H9 (cell line): ENCODE data around the gene C3orf52. TPM values are rescaled to one million over a fixed set of nuclear protein-coding genes. Genes with fewer than 3 reads are reported as not detected.
A peak's percentile ranks its signal among the peaks of the same experiment; 100 is the strongest.

Experiments used
- DNase-seq: peaks from one replicate; pipeline ENCODE4 v3.0.0-alpha.2; 2017
- H2AFZ ChIP-seq: one replicate; pipeline ENCODE4 v1.6.1; 2013; ENCODE audit warnings: mild to moderate bottlenecking, low read length, control low read depth, moderate library complexity
- H2AK5ac ChIP-seq: 2 replicates; pipeline ENCODE4 v1.6.1; 2013; ENCODE audit warnings: low read length, control low read depth, mixed read lengths; ENCODE audit not compliant: insufficient read length
- H2BK120ac ChIP-seq: one replicate; pipeline ENCODE4 v1.6.1; 2013; ENCODE audit warnings: low read depth, mild to moderate bottlenecking, low read length, control low read depth, inconsistent platforms; ENCODE audit not compliant: poor library complexity, severe bottlenecking
- H2BK12ac ChIP-seq: 2 replicates; pipeline ENCODE4 v1.6.1; 2013; ENCODE audit warnings: low read length, control low read depth, mixed read lengths, low read depth; ENCODE audit not compliant: insufficient read length
- H2BK15ac ChIP-seq: 2 replicates; pipeline ENCODE4 v1.6.1; 2013; ENCODE audit warnings: low read depth, low read length, control low read depth
- H2BK20ac ChIP-seq: one replicate; pipeline ENCODE4 v1.6.1; 2013; ENCODE audit warnings: low read depth, mild to moderate bottlenecking, low read length, control low read depth, inconsistent platforms; ENCODE audit not compliant: poor library complexity, severe bottlenecking
- H2BK5ac ChIP-seq: 2 replicates; pipeline ENCODE4 v1.6.1; 2013; ENCODE audit warnings: low read length, control low read depth, mixed read lengths; ENCODE audit not compliant: insufficient read length
- H3K14ac ChIP-seq: 2 replicates; pipeline ENCODE4 v1.6.1; 2013; ENCODE audit warnings: low read length, control low read depth; ENCODE audit not compliant: insufficient read depth
- H3K18ac ChIP-seq: 2 replicates; pipeline ENCODE4 v1.6.1; 2013; ENCODE audit warnings: low read depth, mild to moderate bottlenecking, mixed read lengths, low read length, control low read depth; ENCODE audit not compliant: insufficient read length
- H3K23ac ChIP-seq: 2 replicates; pipeline ENCODE4 v1.6.1; 2013; ENCODE audit warnings: low read length, control low read depth, mixed read lengths, low read depth; ENCODE audit not compliant: insufficient read length
- H3K23me2 ChIP-seq: 2 replicates; pipeline ENCODE4 v1.6.1; 2013; ENCODE audit warnings: low read depth, mild to moderate bottlenecking, mixed read lengths, low read length, control low read depth; ENCODE audit not compliant: insufficient read length, poor library complexity, severe bottlenecking
- H3K27ac ChIP-seq: 2 replicates; pipeline ENCODE4 v1.5.1; 2013; ENCODE audit warnings: low read length, control low read depth, mixed read lengths, low read depth; ENCODE audit not compliant: insufficient read length
- H3K27me3 ChIP-seq: 2 replicates; pipeline ENCODE4 v1.6.1; 2013; ENCODE audit warnings: low read length, control low read depth, inconsistent platforms; ENCODE audit not compliant: insufficient read depth
- H3K4ac ChIP-seq: 2 replicates; pipeline ENCODE4 v1.6.1; 2013; ENCODE audit warnings: low read depth, mild to moderate bottlenecking, control low read depth, inconsistent platforms, low read length, moderate library complexity
- H3K4me1 ChIP-seq: 2 replicates; pipeline ENCODE4 v1.6.1; 2013; ENCODE audit warnings: low read length, control low read depth, inconsistent platforms; ENCODE audit not compliant: insufficient read depth
- H3K4me2 ChIP-seq: 2 replicates; pipeline ENCODE4 v1.6.1; 2013; ENCODE audit warnings: low read length, control low read depth, mixed read lengths; ENCODE audit not compliant: insufficient read length, insufficient read depth
- H3K56ac ChIP-seq: 2 replicates; pipeline ENCODE4 v1.6.1; 2013; ENCODE audit warnings: low read depth, mild to moderate bottlenecking, mixed read lengths, low read length, control low read depth; ENCODE audit not compliant: insufficient read length
- H3K79me1 ChIP-seq: 2 replicates; pipeline ENCODE4 v1.6.1; 2013; ENCODE audit warnings: low read depth, mild to moderate bottlenecking, moderate library complexity, low read length, control low read depth, inconsistent platforms; ENCODE audit not compliant: insufficient read depth, poor library complexity, severe bottlenecking
- H3K79me2 ChIP-seq: 2 replicates; pipeline ENCODE4 v1.6.1; 2013; ENCODE audit warnings: low read length, control low read depth, inconsistent platforms; ENCODE audit not compliant: insufficient read depth
- H3K9ac ChIP-seq: 2 replicates; pipeline ENCODE4 v1.6.1; 2013; ENCODE audit warnings: low read length, control low read depth, mixed read lengths; ENCODE audit not compliant: insufficient read length; ENCODE audit errors: extremely low read depth
- H3K9me3 ChIP-seq: one replicate; pipeline ENCODE4 v1.6.1; 2013; ENCODE audit warnings: low read depth, low read length, inconsistent platforms; ENCODE audit not compliant: control insufficient read depth
- H3T11ph ChIP-seq: one replicate; pipeline ENCODE4 v1.6.1; 2013; ENCODE audit warnings: mild to moderate bottlenecking, low read length, control low read depth, inconsistent platforms
- H4K20me1 ChIP-seq: one replicate; pipeline ENCODE4 v1.6.1; 2013; ENCODE audit not compliant: control insufficient read depth, insufficient read length, insufficient read depth
- H4K5ac ChIP-seq: 2 replicates; pipeline ENCODE4 v1.6.1; 2013; ENCODE audit warnings: low read depth, mild to moderate bottlenecking, mixed read lengths, low read length, control low read depth; ENCODE audit not compliant: insufficient read length
- H4K8ac ChIP-seq: replicated peaks from 2 replicates; pipeline ENCODE4 v1.6.1; 2013; ENCODE audit warnings: low read length, control low read depth, mixed read lengths, low read depth; ENCODE audit not compliant: insufficient read length
- H4K91ac ChIP-seq: 2 replicates; pipeline ENCODE4 v1.6.1; 2013; ENCODE audit warnings: low read depth, mild to moderate bottlenecking, moderate library complexity, mixed read lengths, low read length, control low read depth; ENCODE audit not compliant: insufficient read length
- H3K27ac Mint-ChIP-seq, 3 experiments: 2 replicates in 2 of 3; 3 replicates in 1 of 3; pipeline ENCODE4 v1.8.0; 2020 to 2021; ENCODE audit warnings: mixed read lengths in 3 of 3, mild to moderate bottlenecking in 1 of 3, moderate library complexity in 1 of 3
- H3K27me3 Mint-ChIP-seq: 2 replicates; pipeline ENCODE4 v1.8.0; 2021; ENCODE audit warnings: low read depth, mild to moderate bottlenecking, moderate library complexity, mixed read lengths
- H3K36me3 Mint-ChIP-seq, 3 experiments: 2 replicates in 2 of 3; 3 replicates in 1 of 3; pipeline ENCODE4 v1.8.0; 2020 to 2021; ENCODE audit warnings: low read depth in 3 of 3, mixed read lengths in 3 of 3; ENCODE audit not compliant: insufficient read depth in 1 of 3
- H3K4me1 Mint-ChIP-seq, 2 experiments: 2 replicates each; pipeline ENCODE4 v1.8.0; 2020; ENCODE audit warnings: mixed read lengths in 2 of 2
- H3K4me3 Mint-ChIP-seq, 2 experiments: 2 replicates in 1 of 2; 3 replicates in 1 of 2; pipeline ENCODE4 v1.8.0; 2020 to 2021; ENCODE audit warnings: mild to moderate bottlenecking in 2 of 2, mixed read lengths in 2 of 2, moderate library complexity in 1 of 2
- H3K9me3 Mint-ChIP-seq, 2 experiments: 2 replicates in 1 of 2; 3 replicates in 1 of 2; pipeline ENCODE4 v1.8.0; 2020; ENCODE audit warnings: mild to moderate bottlenecking in 2 of 2, mixed read lengths in 2 of 2, moderate library complexity in 1 of 2
- CTCF ChIP-seq: fragments of 200-600 bp; sonication (generic); conservative IDR thresholded peaks from 3 replicates; pipeline ENCODE4 v1.8.0; 2021; ENCODE audit warnings: antibody characterized with exemption, mild to moderate bottlenecking
- WGBS: extraction: QIAGEN DNeasy Blood & Tissue Kit; methylation state at CpG from one replicate; pipeline ENCODE4 v1.1.7; 2013; ENCODE audit warnings: missing lambda C conversion rate, low lambda C conversion rate, mixed read lengths; ENCODE audit not compliant: insufficient read length; ENCODE audit errors: extremely low coverage; 5-methylcytosine and 5-hydroxymethylcytosine counted together
- total RNA-seq: library from RNA; stranded (reverse); gene quantifications from 2 replicates; pipeline ENCODE4 v1.2.1, GENCODE V29; 2021

The C3orf52 gene
- total RNA-seq, 1 experiment from 2014 or later = 11.2 TPM

GRCh38 chr3:112126511-112126911, 40.3 kb downstream of the C3orf52 start:
- no peak overlapping the region for H3K14ac ChIP-seq
- no peaks in the 10 kb centered on the region for H3K9me3 ChIP-seq
- H3K23ac ChIP-seq = no peak overlapping the region
- TF ChIP-seq CTCF = no peak
- H3K4me2 ChIP-seq = no peak overlapping the region
- peaks cover 0 to 5% (median 0%) of the 10 kb centered on the region in 3 experiments; a peak in 2 of 7 replicates for H3K36me3 Mint-ChIP-seq
- H2BK20ac ChIP-seq = no peak overlapping the region
- H3K27me3 ChIP-seq = no peaks in the 10 kb centered on the region
- H4K5ac ChIP-seq = no peak overlapping the region
- H3K79me2 ChIP-seq = no peaks in the 10 kb centered on the region
- H2AFZ ChIP-seq = no peak overlapping the region
- no peaks in the 10 kb centered on the region for H4K20me1 ChIP-seq
- H3K4me1 ChIP-seq = peaks cover 16% of the 10 kb centered on the region; the same call in 1 of the 2 replicates
- peak overlapping the region; percentile 81 to 93 (median 93); a peak in 6 of 7 replicates for H3K27ac Mint-ChIP-seq
- no peaks in the 10 kb centered on the region for H3K79me1 ChIP-seq
- peak overlapping the region in 1 of 2 experiments; percentile 6; a peak in 1 of 5 replicates for H3K4me3 Mint-ChIP-seq
- no peak overlapping the region for H3K27ac ChIP-seq
- no peaks in the 10 kb centered on the region; a peak in 1 of 5 replicates for H3K9me3 Mint-ChIP-seq
- no peak overlapping the region for H3K9ac ChIP-seq
- no peak overlapping the region for H2BK120ac ChIP-seq
- H3K18ac ChIP-seq = no peak overlapping the region
- peaks cover 42 to 54% of the 10 kb centered on the region in 2 experiments for H3K4me1 Mint-ChIP-seq
- H2AK5ac ChIP-seq = no peak overlapping the region
- no peak overlapping the region for H3K4ac ChIP-seq
- no peak overlapping the region for H2BK15ac ChIP-seq
- H4K91ac ChIP-seq = no peak overlapping the region
- H3K56ac ChIP-seq = no peak overlapping the region
- H2BK5ac ChIP-seq = no peak overlapping the region
- WGBS = no CpG with 5 or more reads among the region's 1 CpG
- H3T11ph ChIP-seq = no peak overlapping the region
- no peaks in the 10 kb centered on the region for H3K27me3 Mint-ChIP-seq
- H3K23me2 ChIP-seq = no peaks in the 10 kb centered on the region
- no peak overlapping the region for H2BK12ac ChIP-seq
- peak; percentile 75 for DNase-seq
- H4K8ac ChIP-seq = no peak overlapping the region
